ENCODE data around the gene STX17.
"Not testable (repeated sequence)": the region's sequence is repeated elsewhere in the genome, so short reads cannot be mapped to it uniquely, and the experiment has no call there.

The STX17 gene

DNA sequence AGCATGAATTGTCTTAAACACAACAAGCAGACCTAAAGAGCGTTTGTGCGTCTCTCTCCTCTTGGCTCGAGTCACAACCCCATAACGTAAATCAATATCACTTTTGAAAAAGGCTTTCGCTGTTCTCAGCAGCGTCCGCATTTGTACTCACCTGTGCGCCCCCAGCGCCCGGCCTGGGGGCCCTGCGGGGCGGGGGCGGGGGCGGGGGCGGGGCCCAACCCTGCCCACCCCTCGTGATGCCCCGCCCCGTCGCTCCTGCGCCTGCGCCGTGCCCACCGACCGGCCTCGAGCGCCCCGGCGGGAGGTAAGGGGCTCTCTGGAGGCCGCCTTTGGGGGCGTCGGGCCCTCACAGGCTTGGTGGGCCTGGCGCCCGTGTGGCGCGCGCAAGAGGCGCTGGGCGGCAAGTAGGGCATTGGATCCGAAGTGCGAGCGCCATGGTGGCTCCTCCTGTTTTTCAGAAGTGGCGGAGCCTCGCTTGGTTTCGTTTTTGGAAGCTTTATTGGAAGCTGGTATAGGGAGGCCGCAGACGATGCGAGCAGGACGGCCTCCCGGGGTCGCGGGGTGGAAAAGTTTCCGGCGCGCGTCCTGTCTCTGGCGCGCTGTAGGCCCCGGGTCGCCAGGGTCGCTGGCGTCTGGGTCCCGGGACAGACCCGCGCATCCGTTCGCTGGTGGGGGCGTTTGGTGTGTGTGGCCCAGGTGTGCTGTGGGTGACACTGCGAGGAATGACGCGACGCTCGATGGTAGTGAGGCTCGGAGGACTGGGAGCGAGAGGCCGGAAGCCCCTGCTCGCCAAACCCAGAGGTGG is at the start of gene STX17:
Gene STX17, plus strand, starts transcription at position 252 of the 805 bp plus-strand sequence. CDS start 8,586 bp downstream, outside the sequence.
- DNase-seq (ENCODE audit: low spot score), result peak; percentile 76

DNA sequence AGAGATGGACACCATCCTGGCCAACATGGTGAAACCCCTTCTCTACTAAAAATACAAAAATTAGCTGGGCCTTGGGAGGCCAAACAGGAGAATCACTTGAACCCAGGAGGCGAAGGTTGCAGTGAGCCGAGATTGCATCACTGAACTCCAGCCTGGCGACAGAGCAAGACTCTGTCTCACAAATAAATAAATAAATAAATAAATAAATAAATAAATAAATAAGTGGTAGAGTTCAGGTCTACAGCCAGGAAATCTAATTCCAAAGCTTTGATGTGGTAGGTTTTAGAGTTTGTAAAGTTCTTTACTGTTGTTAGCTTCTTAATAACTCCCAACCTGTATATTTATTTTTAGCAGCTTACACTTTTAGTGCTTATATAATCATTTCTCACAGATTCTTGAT is 48.9 kb upstream of the STX17 start:
- DNase-seq (ENCODE audit: low spot score), result not testable (repeated sequence)

DNA sequence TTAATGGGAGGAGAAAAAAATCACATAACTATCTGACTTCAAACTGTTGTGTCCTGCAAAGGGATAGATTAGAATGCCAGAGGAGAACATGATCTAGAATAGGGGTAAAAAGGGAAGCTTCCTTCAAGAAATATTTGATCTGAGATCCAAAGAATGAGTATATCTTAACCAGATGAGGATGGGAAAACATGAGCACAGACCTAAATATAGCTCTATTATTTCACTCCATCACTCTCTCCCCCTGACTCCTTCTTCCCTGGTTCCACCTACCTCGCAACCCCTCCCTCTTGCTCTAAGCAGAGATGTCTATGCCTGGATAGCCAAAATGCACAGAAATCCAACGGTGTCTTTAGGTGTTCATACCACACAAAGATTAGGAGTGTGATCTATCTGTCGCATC is 48.4 kb upstream of the STX17 start:
- DNase-seq (ENCODE audit: low spot score), result no peak

- DNase-seq (ENCODE audit: low spot score), result no peak
Observed at GRCh38 chr9:99859243-99859980, 47.0 kb upstream of the STX17 start.

- no peak for DNase-seq (ENCODE audit: low spot score)
Observed at GRCh38 chr9:99860266-99860665, 46.2 kb upstream of the STX17 start.

DNA sequence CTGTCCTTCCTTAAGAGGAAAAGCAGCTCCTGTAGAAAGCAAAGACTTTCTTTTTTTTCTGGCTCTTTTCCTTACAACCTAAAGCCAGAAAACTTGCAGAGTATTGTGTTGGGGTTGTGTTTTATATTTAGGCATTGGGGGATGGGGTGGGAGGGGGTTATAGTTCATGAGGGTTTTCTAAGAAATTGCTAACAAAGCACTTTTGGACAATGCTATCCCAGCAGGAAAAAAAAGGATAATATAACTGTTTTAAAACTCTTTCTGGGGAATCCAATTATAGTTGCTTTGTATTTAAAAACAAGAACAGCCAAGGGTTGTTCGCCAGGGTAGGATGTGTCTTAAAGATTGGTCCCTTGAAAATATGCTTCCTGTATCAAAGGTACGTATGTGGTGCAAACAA is 42.5 kb upstream of the STX17 start:
- no peak for DNase-seq (ENCODE audit: low spot score)

DNA sequence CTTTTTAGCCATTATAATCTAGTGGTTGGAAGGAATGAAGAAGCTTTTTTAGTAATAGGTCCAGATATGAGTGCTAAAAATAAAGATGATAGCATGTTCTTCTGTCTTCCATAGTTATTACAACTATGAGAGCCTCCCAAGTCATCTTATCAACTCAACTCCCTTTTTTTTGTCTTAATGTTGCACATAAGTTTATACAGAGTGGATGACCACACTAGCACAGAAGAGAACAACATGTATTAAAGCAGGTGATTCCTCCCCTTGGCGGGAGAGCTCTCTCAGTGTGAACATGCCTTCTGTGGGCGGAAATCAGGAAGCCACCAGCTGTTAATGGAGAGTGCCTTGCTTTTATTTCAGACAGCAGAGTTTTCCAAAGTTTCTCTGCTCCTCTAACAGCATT is 40.1 kb upstream of the STX17 start:
- DNase-seq (ENCODE audit: low spot score), result no peak

GRCh38 chr9:99867536-99867935 is 38.9 kb upstream of the STX17 start:
- DNase-seq (ENCODE audit: low spot score), result no peak

DNA sequence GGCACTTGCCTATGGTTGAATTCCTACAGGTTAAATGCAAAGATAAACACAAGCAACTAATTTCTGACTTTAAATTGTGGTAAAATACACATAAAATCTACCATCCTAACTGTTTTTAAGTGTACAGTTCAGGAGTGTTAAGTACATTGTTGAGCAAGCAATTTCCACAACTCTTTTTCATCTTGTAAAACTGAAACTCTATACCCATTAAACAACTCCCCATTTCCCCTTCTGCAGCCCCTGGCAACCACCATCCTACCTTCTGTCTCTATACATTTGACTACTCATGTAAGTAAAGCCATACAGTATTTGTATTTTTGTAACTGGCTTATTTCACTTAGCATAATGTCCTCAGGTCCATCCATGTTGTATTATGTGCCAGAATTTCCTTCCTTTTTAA is 38.5 kb upstream of the STX17 start:
- no peak for DNase-seq (ENCODE audit: low spot score)

DNA sequence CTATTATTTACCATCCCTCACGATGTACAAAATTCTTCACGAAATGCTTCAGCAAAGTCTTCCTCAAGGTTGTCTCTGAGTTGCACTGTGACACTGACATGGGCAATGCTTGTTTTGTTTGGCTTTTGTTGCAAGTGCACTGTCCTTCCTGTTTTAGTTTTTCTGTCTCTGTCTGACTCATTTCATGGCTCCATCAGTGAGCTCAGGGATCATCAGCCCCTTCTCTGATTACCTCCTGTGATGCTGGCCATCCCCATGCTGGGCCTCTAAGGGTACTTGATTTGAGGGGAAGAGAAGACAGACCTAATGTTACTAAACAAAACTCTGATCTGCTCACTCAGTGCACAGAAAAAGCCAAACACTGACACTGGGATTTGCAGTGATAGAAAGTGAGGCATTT is 37.6 kb upstream of the STX17 start:
- no peak for DNase-seq (ENCODE audit: low spot score)

DNA sequence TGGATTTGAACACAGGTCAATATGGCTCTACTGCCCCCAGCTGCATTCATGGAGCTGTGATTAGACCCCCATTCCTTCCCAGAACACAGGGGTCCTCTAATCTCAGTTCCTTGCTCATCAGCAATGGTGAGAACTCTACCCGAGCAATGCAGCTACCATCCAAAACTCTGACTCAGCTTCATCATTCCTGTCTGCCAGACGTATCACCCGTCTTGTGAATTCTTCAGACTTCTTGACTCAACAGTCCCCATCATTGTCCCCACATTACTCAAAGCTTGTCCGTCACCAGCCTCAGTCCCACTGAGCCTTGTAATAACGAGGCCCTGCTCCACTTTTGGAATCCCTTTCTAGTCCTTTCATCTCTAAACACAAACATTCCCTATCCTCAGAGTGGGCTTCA is 36.3 kb upstream of the STX17 start:
- no peak for DNase-seq (ENCODE audit: low spot score)

DNA sequence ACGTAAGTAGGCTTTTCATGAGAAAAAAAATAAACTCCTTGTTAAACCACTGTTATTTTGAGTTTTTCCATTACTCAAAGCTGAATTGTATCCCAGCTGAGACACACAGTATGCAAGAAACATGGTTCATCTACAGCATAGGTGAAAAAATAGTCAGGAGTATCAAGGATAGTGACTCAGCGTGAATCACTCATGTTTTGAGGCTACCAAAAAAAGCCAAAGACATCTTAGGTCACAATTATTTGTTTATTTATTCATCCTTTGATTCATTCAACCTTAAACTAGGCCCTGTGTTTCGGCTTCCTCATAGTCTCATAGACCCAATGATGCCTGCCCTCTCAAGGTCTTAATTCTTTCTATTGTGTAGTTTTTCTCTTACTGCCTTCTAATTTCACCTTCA is 32.9 kb upstream of the STX17 start:
- no peak for DNase-seq (ENCODE audit: low spot score)

DNA sequence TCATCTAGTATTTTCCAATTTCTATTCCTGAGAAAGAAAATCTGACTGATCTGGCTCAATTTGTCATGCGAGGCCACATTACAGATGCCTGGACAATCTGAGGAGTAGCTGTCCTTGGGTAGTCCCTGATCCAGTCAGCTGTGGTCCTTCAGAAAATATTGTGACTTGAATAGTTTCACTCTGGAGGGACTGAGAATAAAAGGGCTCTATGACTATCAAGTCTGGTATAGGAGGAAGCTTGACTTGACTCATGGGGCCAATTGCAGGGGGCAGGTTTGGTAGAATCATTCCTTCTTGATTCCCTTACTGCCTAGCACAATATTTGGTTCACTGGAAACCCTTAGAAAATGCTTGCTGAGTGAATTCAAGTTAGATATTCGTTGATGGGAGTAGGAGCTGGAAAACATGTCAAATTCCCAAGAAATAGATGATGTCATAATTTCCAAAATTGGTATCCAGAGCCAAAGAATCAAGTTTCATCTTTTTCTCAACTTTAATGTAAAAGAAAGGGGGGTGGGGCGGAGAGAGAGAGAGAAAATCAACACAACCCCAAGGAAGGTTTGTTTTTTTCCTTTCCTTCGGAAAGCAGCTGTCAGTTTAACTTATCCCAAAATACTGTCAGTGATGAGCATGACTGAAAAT is 32.4 kb upstream of the STX17 start:
- DNase-seq (ENCODE audit: low spot score), result no peak

DNA sequence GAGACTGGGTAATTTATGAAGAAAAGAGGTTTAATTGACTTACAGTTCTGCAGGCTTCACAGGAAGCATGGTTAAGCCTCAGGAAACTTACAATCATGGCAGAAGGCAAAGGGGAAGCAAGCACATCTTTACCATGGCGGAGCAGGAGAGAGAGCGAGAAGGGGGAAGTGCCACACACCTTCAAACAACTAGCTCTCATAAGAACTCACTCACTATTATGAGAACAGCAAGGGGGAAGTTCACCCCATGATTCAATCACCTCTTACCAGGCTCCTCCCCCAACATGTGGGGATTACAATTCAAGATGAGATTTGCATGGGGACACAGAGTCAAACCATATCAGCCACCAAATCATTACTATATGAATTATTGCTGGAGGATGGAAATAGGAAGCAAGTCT is 30.3 kb upstream of the STX17 start:
- DNase-seq (ENCODE audit: low spot score), result no peak

DNA sequence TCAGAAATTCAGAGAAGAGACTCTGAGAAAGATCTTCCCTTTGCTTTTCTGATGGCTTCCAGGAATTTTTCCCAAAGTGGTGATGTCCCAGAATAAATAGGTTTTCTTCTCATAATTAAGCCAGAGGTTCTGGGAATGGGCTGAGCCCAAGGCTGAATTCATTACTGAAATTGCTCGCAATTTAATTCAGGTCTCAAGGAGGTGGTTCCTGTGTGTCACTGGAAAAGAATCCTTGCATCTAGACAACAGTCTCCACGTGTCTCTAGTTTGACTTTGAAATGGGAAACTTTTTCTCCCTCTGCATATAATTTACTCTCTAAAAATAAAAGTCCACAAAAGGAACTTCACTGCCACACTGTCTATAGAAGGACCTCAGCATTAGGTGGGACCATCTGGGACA is 27.8 kb upstream of the STX17 start:
- DNase-seq (ENCODE audit: low spot score), result no peak

DNA sequence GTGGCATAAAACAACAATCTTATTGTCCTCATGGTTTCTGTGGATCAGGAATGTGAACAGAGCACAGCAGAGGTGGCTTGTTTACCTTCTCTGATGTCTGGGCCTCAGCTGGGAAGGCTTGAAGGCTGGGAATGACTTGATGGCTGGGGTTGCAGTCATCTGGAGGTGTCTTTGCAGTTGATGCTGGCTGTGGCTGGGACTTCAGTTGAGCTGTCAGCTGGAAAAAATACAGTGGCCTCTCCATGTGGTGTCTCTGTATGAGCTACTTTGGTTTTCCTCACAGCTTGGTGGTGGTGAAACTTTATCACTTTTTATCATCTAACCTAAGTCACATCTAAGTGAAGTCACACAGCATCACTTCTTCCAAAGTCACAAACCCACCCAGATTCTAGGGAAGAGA is 24.7 kb upstream of the STX17 start:
- no peak for DNase-seq (ENCODE audit: low spot score)

GRCh38 chr9:99885747-99886146 is 20.7 kb upstream of the STX17 start:
- no peak for DNase-seq (ENCODE audit: low spot score)

DNA sequence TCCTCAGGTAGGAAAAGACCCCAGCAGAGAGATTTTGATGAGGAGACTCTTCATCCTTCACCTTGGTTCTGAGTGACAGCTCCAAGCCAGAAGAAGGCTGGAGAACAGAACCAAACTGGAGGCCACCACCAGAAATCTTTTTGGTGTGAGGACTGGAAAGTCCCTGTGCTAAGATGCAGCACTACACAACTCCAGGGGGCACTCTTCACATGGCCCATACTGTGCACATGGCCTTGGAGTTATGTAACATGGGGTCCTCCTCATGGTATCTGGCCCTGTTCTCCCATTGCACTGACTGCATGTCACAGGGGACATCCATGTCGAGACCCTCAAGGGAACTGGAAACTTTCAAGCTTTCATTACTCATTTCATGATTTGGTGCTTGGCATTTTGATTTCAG is 17.3 kb upstream of the STX17 start:
- no peak for DNase-seq (ENCODE audit: low spot score)

DNA sequence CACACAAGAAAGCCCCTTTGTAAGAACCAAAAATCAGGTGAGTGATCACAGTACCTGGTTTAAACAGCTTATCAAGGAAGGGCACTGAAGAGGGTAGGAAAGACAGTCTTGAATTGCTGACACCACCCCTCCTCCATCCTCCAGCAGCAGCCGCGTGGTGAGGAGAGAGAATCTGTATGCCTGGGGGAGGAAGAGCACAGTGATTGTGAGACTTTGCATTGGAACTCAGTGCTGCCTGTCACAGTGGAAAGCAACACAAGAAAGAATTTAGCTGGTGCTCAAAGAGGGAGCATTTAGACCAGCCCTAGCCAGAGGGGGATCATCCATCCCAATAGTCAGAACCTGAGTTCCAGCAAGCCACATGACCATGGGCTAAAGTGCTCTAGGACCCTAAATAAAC is 11.6 kb upstream of the STX17 start:
- no peak for DNase-seq (ENCODE audit: low spot score)

- no peak for DNase-seq (ENCODE audit: low spot score)
Observed at GRCh38 chr9:99895510-99895909, 10.9 kb upstream of the STX17 start.

GRCh38 chr9:99896119-99896518 is 10.3 kb upstream of the STX17 start:
- no peak for DNase-seq (ENCODE audit: low spot score)

DNA sequence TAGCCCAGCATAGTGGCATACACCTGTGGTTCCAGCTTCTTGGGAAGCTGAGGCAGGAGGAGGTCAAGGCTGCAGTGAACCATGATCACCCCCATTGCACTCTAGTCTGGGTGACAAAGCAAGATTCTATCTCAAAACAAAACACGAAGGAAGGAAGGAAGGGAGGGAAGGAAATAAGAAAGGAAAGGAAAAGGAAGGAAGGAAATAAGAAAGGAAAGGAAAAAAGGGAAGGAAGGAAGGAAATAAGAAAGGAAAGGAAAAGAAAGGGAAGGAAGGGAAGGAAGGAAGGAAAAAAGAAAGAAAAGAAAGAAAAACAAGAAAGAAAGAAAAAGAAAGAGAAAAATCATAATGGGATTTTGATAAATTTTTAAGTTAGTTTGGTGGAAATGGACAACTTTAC is 3.1 kb upstream of the STX17 start:
- DNase-seq (ENCODE audit: low spot score), result no peak

DNA sequence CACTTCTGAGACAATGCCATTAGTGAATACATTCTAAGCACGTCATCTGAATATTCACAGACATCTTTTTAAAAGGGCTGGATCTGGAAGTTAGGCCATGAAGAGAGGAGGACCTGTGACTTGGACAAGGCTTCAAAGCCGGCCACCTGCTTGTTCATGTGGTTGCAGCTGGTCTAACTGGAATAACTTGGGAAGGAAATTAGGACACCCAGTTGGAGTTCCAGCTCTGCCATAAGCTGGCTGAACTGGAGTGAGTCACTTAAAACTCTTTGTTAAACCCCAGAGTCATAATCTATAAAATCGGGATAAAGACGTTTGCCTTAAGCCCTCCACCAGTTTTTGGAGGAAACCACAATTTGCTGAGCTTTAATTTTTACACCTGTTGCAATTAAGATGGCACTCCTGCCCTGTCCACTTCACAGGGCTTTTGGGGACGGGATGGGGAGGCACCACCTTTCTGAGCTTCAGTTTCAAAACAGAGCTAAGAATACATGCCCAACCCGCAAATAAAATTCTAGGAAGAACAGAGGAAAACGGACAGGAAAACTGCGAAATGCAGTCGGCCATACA is 536 bp upstream of the STX17 start:
- DNase-seq (ENCODE audit: low spot score), result no peak

Measured in CD4-positive, alpha-beta T cell treated with Interleukin-15 for 4 hours (primary cell).